Measurements from ENCODE around the gene GPANK1. TPM values are rescaled to one million over a fixed set of nuclear protein-coding genes. Genes with fewer than 3 reads are reported as not detected.

GPANK1 gene
- total and polyA plus RNA-seq, 10 of the 15 experiments (the other 5 are each of a cell fraction or from before 2014, with no cell fraction given): 11.7 to 36.3 (median 17.5) TPM

- ATAC-seq: peak; percentile 62
- no TSS peak for BruUV-seq (replicated peaks)
- TF ChIP-seq HCFC1 (IDR thresholded peaks at IDR 0.05; ENCODE audit: low read length) (no peak), RAD21 (IDR thresholded peaks at IDR 0.05; ENCODE audit: insufficient read depth, low read depth, low read length) (peak; percentile 26; the same call in 1 of the 2 replicates), CEBPB (IDR thresholded peaks at IDR 0.05; ENCODE audit: borderline replicate concordance in 1 of 2, low read depth in 2 of 2, low read length in 2 of 2) (no peak), CTCF (IDR thresholded peaks at IDR 0.05 in 2 of 3, conservative IDR thresholded peaks at IDR 0.05 in 1 of 3; ENCODE audit: control insufficient read depth in 2 of 3, extremely low read depth in 1 of 3, insufficient read depth in 1 of 3, low read depth in 3 of 3, low read length in 3 of 3) (peak; percentile 21 to 39 (median 34); a peak in 3 of 6 replicates), MYB (IDR thresholded peaks at IDR 0.05; ENCODE audit: borderline replicate concordance, low read depth, low read length) (no peak), SMC3 (IDR thresholded peaks at IDR 0.05; ENCODE audit: borderline replicate concordance, low read length) (no peak)
- Histone ChIP-seq H3K9ac (ENCODE audit: control insufficient read depth, insufficient read depth, low read length) (no peak overlapping the region), H3K4me2 (ENCODE audit: control insufficient read depth, insufficient read depth) (no peak overlapping the region), H3K36me3 (ENCODE audit: control insufficient read depth in 2 of 2, insufficient read depth in 2 of 2, low read length in 1 of 2) (peaks cover 12 to 38% of the 10 kb centered on the region in 2 experiments; a peak in 3 of 4 replicates), H4K20me1 (ENCODE audit: control insufficient read depth, insufficient read depth) (no peaks in the 10 kb centered on the region), H3K4me3 (no peak overlapping the region), H3K9me3 (replicated peaks; ENCODE audit: control insufficient read depth, insufficient read depth, low read length) (no peaks in the 10 kb centered on the region), H3K27me3 (replicated peaks in 1 of 2; ENCODE audit: control insufficient read depth in 2 of 2, insufficient read depth in 2 of 2, low read length in 1 of 2) (no peaks in the 10 kb centered on the region), H3K4me1 (ENCODE audit: control insufficient read depth, insufficient read depth, low read length) (no peaks in the 10 kb centered on the region), H3K79me2 (ENCODE audit: control insufficient read depth, insufficient read depth, low read length) (no peaks in the 10 kb centered on the region), H3K27ac (ENCODE audit: control insufficient read depth, insufficient read depth) (no peak overlapping the region), H2AFZ (ENCODE audit: control insufficient read depth, low read depth, low read length) (no peak overlapping the region)
- intact Hi-C loops (cut with micrococcal nuclease; ENCODE audit: unreplicated experiment): no loop called here
- 78% methylated on average over 10 of the region's 11 CpGs for WGBS (ENCODE audit: insufficient coverage, insufficient replicate concordance, low lambda C conversion rate, missing lambda C conversion rate)
- in situ Hi-C loops (cut with MboI): no loop called here
- ChIA-PET SMC1A (ENCODE audit: uncharacterized antibody, unreplicated experiment) (no interaction called here), CTCF (interaction anchor here (0.7 to 2.3 kb wide), 3 partner anchors 14 to 138 kb away, joined by 4 to 7 read pairs (median 5); no protein-coding TSS in a partner anchor), RAD21 (ENCODE audit: unreplicated experiment) (interaction anchor here (1.1 kb wide), 1 partner anchor 67 kb away, joined by 3 read pairs; no protein-coding TSS in a partner anchor), POLR2A (no interaction called here)
- no peak for DNase-seq (ENCODE audit: low read depth, low spot score)
- FAIRE-seq: no peak
Observed at GRCh38 chr6:31689249-31690110, 24.7 kb upstream of the GPANK1 start.

Measured in GM12878 (cell line).